Measurements from ENCODE around the gene DBX1. TPM values are rescaled to one million over a fixed set of nuclear protein-coding genes. Genes with fewer than 3 reads are reported as not detected.

Gene DBX1
- total and polyA plus RNA-seq, 10 of the 15 experiments (the other 5 are each of a cell fraction or from before 2014, with no cell fraction given), result not detected

DNA sequence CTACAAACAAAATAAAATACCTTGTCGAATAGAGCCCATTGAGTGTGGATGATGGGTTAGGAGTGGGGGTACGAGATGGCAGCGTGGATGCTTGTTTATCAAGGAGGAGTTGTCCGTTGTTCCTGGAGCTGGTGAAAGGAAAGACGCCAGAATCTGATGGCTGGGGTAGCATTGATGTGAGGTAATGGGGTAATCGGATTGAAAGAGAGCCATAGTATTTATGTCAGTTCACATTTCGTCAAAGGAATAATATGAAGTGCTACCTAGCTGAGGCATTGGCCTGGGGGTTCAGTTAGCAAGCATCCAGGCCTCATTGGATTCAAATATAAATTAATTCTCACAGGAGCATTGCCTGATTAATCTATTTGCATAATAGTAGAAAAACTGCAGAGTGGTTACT, 16.9 kb upstream of the DBX1 start:
- DNase-seq (ENCODE audit: low read depth, low spot score), result no peak
- Histone ChIP-seq H3K4me1 (ENCODE audit: control insufficient read depth, insufficient read depth, low read length) (no peaks in the 10 kb centered on the region), H4K20me1 (ENCODE audit: control insufficient read depth, insufficient read depth) (no peaks in the 10 kb centered on the region), H3K79me2 (ENCODE audit: control insufficient read depth, insufficient read depth, low read length) (no peaks in the 10 kb centered on the region), H2AFZ (ENCODE audit: control insufficient read depth, low read depth, low read length) (no peak overlapping the region), H3K27me3 (replicated peaks in 1 of 2; ENCODE audit: control insufficient read depth in 2 of 2, insufficient read depth in 2 of 2, low read length in 1 of 2) (peaks cover 2 to 4% of the 10 kb centered on the region in 2 experiments; a peak in 2 of 4 replicates), H3K9ac (ENCODE audit: control insufficient read depth, insufficient read depth, low read length) (no peak overlapping the region), H3K4me3 (no peak overlapping the region), H3K4me2 (ENCODE audit: control insufficient read depth, insufficient read depth) (no peak overlapping the region), H3K36me3 (ENCODE audit: control insufficient read depth in 2 of 2, insufficient read depth in 2 of 2, low read length in 1 of 2) (no peaks in the 10 kb centered on the region), H3K27ac (ENCODE audit: control insufficient read depth, insufficient read depth) (no peak overlapping the region), H3K9me3 (replicated peaks; ENCODE audit: control insufficient read depth, insufficient read depth, low read length) (no peaks in the 10 kb centered on the region; the same call in 1 of the 3 replicates)
- FAIRE-seq, result no peak
- ChIA-PET RAD21 (ENCODE audit: unreplicated experiment) (interaction anchor here (0.7 kb wide), 1 partner anchor 101 kb away, joined by 3 read pairs; no protein-coding TSS in a partner anchor), CTCF (interaction anchor here (0.5 to 1.3 kb wide), 2 partner anchors 40 to 45 kb away, joined by 3 read pairs; no protein-coding TSS in a partner anchor), SMC1A (ENCODE audit: uncharacterized antibody, unreplicated experiment) (interaction anchor here (1.2 kb wide), 1 partner anchor 14 kb away, joined by 5 read pairs; no protein-coding TSS in a partner anchor), POLR2A (no interaction called here)
- TF ChIP-seq DPF2 (IDR thresholded peaks at IDR 0.05), result no peak
- TF ChIP-seq LARP7 (IDR thresholded peaks at IDR 0.05), result no peak
- TF ChIP-seq MEF2A (IDR thresholded peaks at IDR 0.05; ENCODE audit: insufficient read depth, low read depth, low read length), result no peak
- TF ChIP-seq EP300 (IDR thresholded peaks at IDR 0.05; ENCODE audit: borderline replicate concordance in 1 of 2, control insufficient read depth in 1 of 2, low read depth in 2 of 2, low read length in 2 of 2), result no peak
- TF ChIP-seq KLF5 (IDR thresholded peaks at IDR 0.05; ENCODE audit: partially characterized antibody), result no peak
- no peak for TF ChIP-seq NFXL1 (IDR thresholded peaks at IDR 0.05; ENCODE audit: borderline replicate concordance)
- TF ChIP-seq IKZF1 (conservative IDR thresholded peaks at IDR 0.05), result no peak
- TF ChIP-seq YBX1 (IDR thresholded peaks at IDR 0.05), result no peak
- no peak for TF ChIP-seq RUNX3 (IDR thresholded peaks at IDR 0.05; ENCODE audit: low read length)
- TF ChIP-seq ZNF384 (IDR thresholded peaks at IDR 0.05; ENCODE audit: borderline replicate concordance, low read depth, low read length), result no peak
- no peak for TF ChIP-seq NR2C2 (IDR thresholded peaks at IDR 0.05; ENCODE audit: borderline replicate concordance, control insufficient read depth, insufficient read length, low read depth)
- TF ChIP-seq ZZZ3 (IDR thresholded peaks at IDR 0.05; ENCODE audit: control insufficient read depth, insufficient read length, low read depth), result no peak
- TF ChIP-seq, protein P1, sequence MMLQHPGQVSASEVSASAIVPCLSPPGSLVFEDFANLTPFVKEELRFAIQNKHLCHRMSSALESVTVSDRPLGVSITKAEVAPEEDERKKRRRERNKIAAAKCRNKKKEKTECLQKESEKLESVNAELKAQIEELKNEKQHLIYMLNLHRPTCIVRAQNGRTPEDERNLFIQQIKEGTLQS (IDR thresholded peaks at IDR 0.05; ENCODE audit: borderline replicate concordance, extremely low read depth, low read depth, low read length), result no peak
- 3% methylated on average over 7 of the region's 7 CpGs for WGBS (ENCODE audit: insufficient coverage, insufficient replicate concordance, low lambda C conversion rate, missing lambda C conversion rate)
- in situ Hi-C loops (cut with MboI), result no loop called here
- intact Hi-C loops (cut with micrococcal nuclease; ENCODE audit: unreplicated experiment), result no loop called here
- BruUV-seq (replicated peaks), result no TSS peak
- no peak for ATAC-seq
